ENCODE data around the gene MYORG. TPM values are rescaled to one million over a fixed set of nuclear protein-coding genes. Genes with fewer than 3 reads are reported as not detected.

The MYORG gene
- total RNA-seq, 1 experiment from 2014 or later = 5.6 TPM

- TF ChIP-seq, protein P1, sequence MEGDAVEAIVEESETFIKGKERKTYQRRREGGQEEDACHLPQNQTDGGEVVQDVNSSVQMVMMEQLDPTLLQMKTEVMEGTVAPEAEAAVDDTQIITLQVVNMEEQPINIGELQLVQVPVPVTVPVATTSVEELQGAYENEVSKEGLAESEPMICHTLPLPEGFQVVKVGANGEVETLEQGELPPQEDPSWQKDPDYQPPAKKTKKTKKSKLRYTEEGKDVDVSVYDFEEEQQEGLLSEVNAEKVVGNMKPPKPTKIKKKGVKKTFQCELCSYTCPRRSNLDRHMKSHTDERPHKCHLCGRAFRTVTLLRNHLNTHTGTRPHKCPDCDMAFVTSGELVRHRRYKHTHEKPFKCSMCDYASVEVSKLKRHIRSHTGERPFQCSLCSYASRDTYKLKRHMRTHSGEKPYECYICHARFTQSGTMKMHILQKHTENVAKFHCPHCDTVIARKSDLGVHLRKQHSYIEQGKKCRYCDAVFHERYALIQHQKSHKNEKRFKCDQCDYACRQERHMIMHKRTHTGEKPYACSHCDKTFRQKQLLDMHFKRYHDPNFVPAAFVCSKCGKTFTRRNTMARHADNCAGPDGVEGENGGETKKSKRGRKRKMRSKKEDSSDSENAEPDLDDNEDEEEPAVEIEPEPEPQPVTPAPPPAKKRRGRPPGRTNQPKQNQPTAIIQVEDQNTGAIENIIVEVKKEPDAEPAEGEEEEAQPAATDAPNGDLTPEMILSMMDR (conservative IDR thresholded peaks at IDR 0.05) = no peak
- H3K23me2 ChIP-seq (ENCODE audit: insufficient read length, low read depth, low read length, poor library complexity, severe bottlenecking) = no peaks in the 10 kb centered on the region
- H3K4me2 ChIP-seq (ENCODE audit: insufficient read depth, insufficient read length, low read length) = no peak overlapping the region
- H2BK15ac ChIP-seq (ENCODE audit: low read depth, low read length) = no peak overlapping the region
- no peaks in the 10 kb centered on the region for H4K20me1 ChIP-seq (ENCODE audit: control insufficient read depth, insufficient read depth, insufficient read length)
- no peaks in the 10 kb centered on the region for H3K4me1 Mint-ChIP-seq
- H3K27me3 Mint-ChIP-seq (ENCODE audit: low read depth) = 0 out of 2 replicates have a peak, but pooled peaks cover 2% of the 10 kb centered on the region
- no peak overlapping the region for H3K27ac Mint-ChIP-seq
- no peak overlapping the region for H4K5ac ChIP-seq (ENCODE audit: insufficient read length, low read depth, low read length)
- WGBS (ENCODE audit: extremely low coverage, insufficient read length, low lambda C conversion rate) = no CpG with 5 or more reads among the region's 1 CpG
- H3K9me3 ChIP-seq (ENCODE audit: control insufficient read depth, low read depth, low read length) = no peaks in the 10 kb centered on the region
- no peak overlapping the region for H3K4ac ChIP-seq (ENCODE audit: low read depth, low read length)
- H3K9ac ChIP-seq (ENCODE audit: extremely low read depth, insufficient read length, low read length) = no peak overlapping the region
- no peak overlapping the region for H2BK12ac ChIP-seq (ENCODE audit: insufficient read length, low read depth, low read length)
- no peak overlapping the region for H4K91ac ChIP-seq (ENCODE audit: insufficient read length, low read depth, low read length)
- H3K14ac ChIP-seq (ENCODE audit: insufficient read depth, low read length) = no peak overlapping the region
- no peak overlapping the region for H3K18ac ChIP-seq (ENCODE audit: insufficient read length, low read depth, low read length)
- H3K9me3 Mint-ChIP-seq = no peaks in the 10 kb centered on the region
- no peak overlapping the region for H4K8ac ChIP-seq (replicated peaks; ENCODE audit: insufficient read length, low read depth, low read length)
- no peaks in the 10 kb centered on the region for H3K36me3 Mint-ChIP-seq (ENCODE audit: insufficient read depth in 1 of 3, low read depth in 3 of 3)
- no peak overlapping the region for H2AK5ac ChIP-seq (ENCODE audit: insufficient read length, low read length)
- H3K79me2 ChIP-seq (ENCODE audit: insufficient read depth, low read length) = no peaks in the 10 kb centered on the region
- no peaks in the 10 kb centered on the region for H3K79me1 ChIP-seq (ENCODE audit: insufficient read depth, low read depth, low read length, poor library complexity, severe bottlenecking)
- no peak overlapping the region for H2BK20ac ChIP-seq (ENCODE audit: low read depth, low read length, poor library complexity, severe bottlenecking)
- H3T11ph ChIP-seq (ENCODE audit: low read length) = no peak overlapping the region
- H2BK5ac ChIP-seq (ENCODE audit: insufficient read length, low read length) = no peak overlapping the region
- no peak overlapping the region for H3K56ac ChIP-seq (ENCODE audit: insufficient read length, low read depth, low read length)
- no peak overlapping the region for H3K27ac ChIP-seq (ENCODE audit: insufficient read length, low read depth, low read length)
- no peak overlapping the region for H2BK120ac ChIP-seq (ENCODE audit: low read depth, low read length, poor library complexity, severe bottlenecking)
- H3K4me3 Mint-ChIP-seq = no peak overlapping the region
- H3K27me3 ChIP-seq (ENCODE audit: insufficient read depth, low read length) = no peaks in the 10 kb centered on the region
- no peak overlapping the region for H3K23ac ChIP-seq (ENCODE audit: insufficient read length, low read depth, low read length)
- DNase-seq = no peak
- no peak overlapping the region for H2AFZ ChIP-seq (ENCODE audit: low read length)
- no peaks in the 10 kb centered on the region for H3K4me1 ChIP-seq (ENCODE audit: insufficient read depth, low read length)
These were observed 31.5 kb upstream of the MYORG start for GRCh38 chr9:34408173-34408572.

All from H9 (cell line).